ENCODE measurements around the gene RADX. TPM values are rescaled to one million over a fixed set of nuclear protein-coding genes. Genes with fewer than 3 reads are reported as not detected.

RADX gene
- total and polyA plus RNA-seq, 2 of the 13 experiments (the other 11 are each of a cell fraction or from before 2014, with no cell fraction given), result 1.1 to 2.7 TPM

GRCh38 chrX:106726485-106727437 is 115.0 kb downstream of the RADX start, which contains the start of gene RNF128 (continued):
- TF ChIP-seq GRHL1 (CRISPR knock-in tag; conservative IDR thresholded peaks at IDR 0.05) (no peak), MED8 (CRISPR knock-in tag; IDR thresholded peaks at IDR 0.05; ENCODE audit: insufficient replicate concordance) (peak; percentile 33), ZBTB1 (CRISPR knock-in tag; IDR thresholded peaks at IDR 0.05; ENCODE audit: borderline replicate concordance) (no peak), KDM5B (CRISPR knock-in tag; IDR thresholded peaks at IDR 0.05; ENCODE audit: borderline replicate concordance) (no peak; the same call in 1 of the 2 replicates), ISL2 (CRISPR knock-in tag; IDR thresholded peaks at IDR 0.05) (peak; percentile 39; the same call in 1 of the 2 replicates), ATF6 (CRISPR knock-in tag; conservative IDR thresholded peaks at IDR 0.05) (no peak), JUN (CRISPR knock-in tag; IDR thresholded peaks at IDR 0.05) (no peak), MEF2D (CRISPR knock-in tag; IDR thresholded peaks at IDR 0.05) (no peak), TBX3 (IDR thresholded peaks at IDR 0.05; ENCODE audit: borderline replicate concordance) (no peak), GPN1 (CRISPR knock-in tag; IDR thresholded peaks at IDR 0.05; ENCODE audit: borderline replicate concordance) (no peak), POLR2AphosphoS2 (IDR thresholded peaks at IDR 0.05; ENCODE audit: low read depth, low read length) (no peak), ZNF275 (CRISPR knock-in tag; IDR thresholded peaks at IDR 0.05; ENCODE audit: borderline replicate concordance) (no peak), ZFP90 (CRISPR knock-in tag; IDR thresholded peaks at IDR 0.05; ENCODE audit: borderline replicate concordance) (0 out of 2 replicates have a peak, but pooled peaks have one; percentile 50), ZNF772 (CRISPR knock-in tag; IDR thresholded peaks at IDR 0.05) (0 out of 2 replicates have a peak, but pooled peaks have one; percentile 26), ELF1 (CRISPR knock-in tag; IDR thresholded peaks at IDR 0.05) (no peak), ZNF350 (CRISPR knock-in tag; IDR thresholded peaks at IDR 0.05; ENCODE audit: borderline replicate concordance, low read depth) (peak; percentile 45; the same call in 1 of the 2 replicates), GATA4 (IDR thresholded peaks at IDR 0.05; ENCODE audit: borderline replicate concordance, low read depth) (0 out of 2 replicates have a peak, but pooled peaks have one; percentile 35), KDM1A (CRISPR knock-in tag; IDR thresholded peaks at IDR 0.05) (no peak), ARHGAP35 (CRISPR knock-in tag; IDR thresholded peaks at IDR 0.05; ENCODE audit: borderline replicate concordance) (no peak), ZNF343 (CRISPR knock-in tag; IDR thresholded peaks at IDR 0.05) (no peak), CBX5 (CRISPR knock-in tag; IDR thresholded peaks at IDR 0.05; ENCODE audit: borderline replicate concordance) (no peak)
